Activated T-helper 17 cell treated with anti-CD3 and anti-CD28 coated beads, Interleukin-2, amount 50 U/mL, for 72 hours (primary cell): ENCODE results near the gene DNM3. TPM values are rescaled to one million over a fixed set of nuclear protein-coding genes. Genes with fewer than 3 reads are reported as not detected.

Experiments
- ATAC-seq: fragments of 150-1000 bp; cut with Tn5 transposase; replicated peaks from 2 replicates; pipeline ENCODE4 v1.10.0; 2021; ENCODE audit warnings: mild to moderate bottlenecking, moderate library complexity
- H3K27ac Mint-ChIP-seq: one replicate; pipeline ENCODE4 v1.8.0; 2022; ENCODE audit warnings: mixed read lengths
- H3K27me3 Mint-ChIP-seq: one replicate; pipeline ENCODE4 v1.8.0; 2022; ENCODE audit warnings: mixed read lengths
- H3K36me3 Mint-ChIP-seq: one replicate; pipeline ENCODE4 v1.8.0; 2022; ENCODE audit warnings: low read depth, mild to moderate bottlenecking, mixed read lengths
- H3K4me1 Mint-ChIP-seq: one replicate; pipeline ENCODE4 v1.8.0; 2022; ENCODE audit warnings: mixed read lengths
- H3K4me3 Mint-ChIP-seq: one replicate; pipeline ENCODE4 v1.8.0; 2022; ENCODE audit warnings: mild to moderate bottlenecking, mixed read lengths
- H3K9me3 Mint-ChIP-seq: one replicate; pipeline ENCODE4 v1.8.0; 2022; ENCODE audit warnings: mixed read lengths
- total RNA-seq, 2 donors: library from RNA; stranded (reverse); gene quantifications; one replicate each; pipeline ENCODE4 v1.2.3, GENCODE V29; 2022

Gene DNM3
- total RNA-seq, 2 donors from 2014 or later = 3.0 to 5.8 TPM

- H3K27me3 Mint-ChIP-seq = no peaks in the 10 kb centered on the region
- peaks cover 11% of the 10 kb centered on the region for H3K9me3 Mint-ChIP-seq
- ATAC-seq = no peak
- peak overlapping the region; percentile 28 for H3K27ac Mint-ChIP-seq
- no peaks in the 10 kb centered on the region for H3K36me3 Mint-ChIP-seq
- peak overlapping the region; percentile 17 for H3K4me3 Mint-ChIP-seq
- H3K4me1 Mint-ChIP-seq = peaks cover 24% of the 10 kb centered on the region
These were observed 501.4 kb downstream of the DNM3 start for GRCh38 chr1:172342584-172343239.

GRCh38 chr1:172343240-172344160 is 502.2 kb downstream of the DNM3 start:
- Mint-ChIP-seq H3K9me3 (peaks cover 15% of the 10 kb centered on the region), H3K4me1 (peaks cover 24% of the 10 kb centered on the region), H3K4me3 (peak overlapping the region; percentile 17), H3K36me3 (no peaks in the 10 kb centered on the region), H3K27me3 (no peaks in the 10 kb centered on the region), H3K27ac (no peak overlapping the region)
- ATAC-seq = peak; percentile 46

GRCh38 chr1:172344444-172344843 is 503.1 kb downstream of the DNM3 start:
- Mint-ChIP-seq H3K4me3 (no peak overlapping the region), H3K36me3 (no peaks in the 10 kb centered on the region), H3K27me3 (no peaks in the 10 kb centered on the region), H3K27ac (no peak overlapping the region), H3K4me1 (peaks cover 20% of the 10 kb centered on the region), H3K9me3 (peaks cover 15% of the 10 kb centered on the region)
- ATAC-seq = no peak

- Mint-ChIP-seq H3K9me3 (peaks cover 15% of the 10 kb centered on the region), H3K27ac (no peak overlapping the region), H3K4me1 (peaks cover 14% of the 10 kb centered on the region), H3K4me3 (no peak overlapping the region), H3K27me3 (no peaks in the 10 kb centered on the region), H3K36me3 (no peaks in the 10 kb centered on the region)
- ATAC-seq = no peak
These were observed 503.8 kb downstream of the DNM3 start for GRCh38 chr1:172345077-172345476.

- no peak overlapping the region for H3K27ac Mint-ChIP-seq
- H3K36me3 Mint-ChIP-seq = no peaks in the 10 kb centered on the region
- peaks cover 15% of the 10 kb centered on the region for H3K9me3 Mint-ChIP-seq
- ATAC-seq = no peak
- peaks cover 11% of the 10 kb centered on the region for H3K4me1 Mint-ChIP-seq
- H3K4me3 Mint-ChIP-seq = no peak overlapping the region
- H3K27me3 Mint-ChIP-seq = no peaks in the 10 kb centered on the region
These were observed 506.1 kb downstream of the DNM3 start for GRCh38 chr1:172347416-172347815.

GRCh38 chr1:172350856-172351255 is 509.6 kb downstream of the DNM3 start:
- ATAC-seq = no peak
- Mint-ChIP-seq H3K27ac (no peak overlapping the region), H3K9me3 (peaks cover 15% of the 10 kb centered on the region), H3K36me3 (no peaks in the 10 kb centered on the region), H3K4me3 (no peak overlapping the region), H3K27me3 (no peaks in the 10 kb centered on the region), H3K4me1 (peaks cover 18% of the 10 kb centered on the region)

- H3K9me3 Mint-ChIP-seq = peaks cover 10% of the 10 kb centered on the region
- no peak overlapping the region for H3K27ac Mint-ChIP-seq
- peaks cover 18% of the 10 kb centered on the region for H3K4me1 Mint-ChIP-seq
- no peaks in the 10 kb centered on the region for H3K27me3 Mint-ChIP-seq
- no peaks in the 10 kb centered on the region for H3K36me3 Mint-ChIP-seq
- H3K4me3 Mint-ChIP-seq = no peak overlapping the region
- no peak for ATAC-seq
These were observed 510.0 kb downstream of the DNM3 start for GRCh38 chr1:172351346-172351745.

GRCh38 chr1:172351754-172352161 is 510.5 kb downstream of the DNM3 start:
- peaks cover 22% of the 10 kb centered on the region for H3K4me1 Mint-ChIP-seq
- no peak for ATAC-seq
- H3K4me3 Mint-ChIP-seq = no peak overlapping the region
- H3K9me3 Mint-ChIP-seq = peaks cover 10% of the 10 kb centered on the region
- H3K27ac Mint-ChIP-seq = no peak overlapping the region
- no peaks in the 10 kb centered on the region for H3K27me3 Mint-ChIP-seq
- no peaks in the 10 kb centered on the region for H3K36me3 Mint-ChIP-seq

- peak; percentile 90 for ATAC-seq
- H3K4me1 Mint-ChIP-seq = peaks cover 23% of the 10 kb centered on the region
- H3K27me3 Mint-ChIP-seq = no peaks in the 10 kb centered on the region
- H3K4me3 Mint-ChIP-seq = no peak overlapping the region
- H3K27ac Mint-ChIP-seq = no peak overlapping the region
- H3K36me3 Mint-ChIP-seq = no peaks in the 10 kb centered on the region
- H3K9me3 Mint-ChIP-seq = peaks cover 6% of the 10 kb centered on the region
These were observed 511.1 kb downstream of the DNM3 start for GRCh38 chr1:172352435-172352834.

- no peak overlapping the region for H3K27ac Mint-ChIP-seq
- H3K4me1 Mint-ChIP-seq = peaks cover 29% of the 10 kb centered on the region
- H3K4me3 Mint-ChIP-seq = peak overlapping the region; percentile 36
- no peaks in the 10 kb centered on the region for H3K9me3 Mint-ChIP-seq
- ATAC-seq = no peak
- no peaks in the 10 kb centered on the region for H3K36me3 Mint-ChIP-seq
- H3K27me3 Mint-ChIP-seq = no peaks in the 10 kb centered on the region
These were observed 513.3 kb downstream of the DNM3 start for GRCh38 chr1:172354291-172355274.

GRCh38 chr1:172356620-172357019 is 515.3 kb downstream of the DNM3 start:
- peak overlapping the region; percentile 68 for H3K4me3 Mint-ChIP-seq

GRCh38 chr1:172357753-172358385 is 516.6 kb downstream of the DNM3 start:
- H3K9me3 Mint-ChIP-seq = no peaks in the 10 kb centered on the region
- H3K36me3 Mint-ChIP-seq = no peaks in the 10 kb centered on the region
- peak; percentile 1 for ATAC-seq
- peaks cover 25% of the 10 kb centered on the region for H3K4me1 Mint-ChIP-seq
- peak overlapping the region; percentile 68 for H3K4me3 Mint-ChIP-seq
- no peaks in the 10 kb centered on the region for H3K27me3 Mint-ChIP-seq
- peak overlapping the region; percentile 92 for H3K27ac Mint-ChIP-seq

More at GRCh38 chr1:172356620-172357019, 515.3 kb downstream of the DNM3 start:
- peak overlapping the region; percentile 14 for H3K27ac Mint-ChIP-seq
- H3K36me3 Mint-ChIP-seq = no peaks in the 10 kb centered on the region
- no peaks in the 10 kb centered on the region for H3K9me3 Mint-ChIP-seq
- no peaks in the 10 kb centered on the region for H3K27me3 Mint-ChIP-seq
- peak; percentile 17 for ATAC-seq
- H3K4me1 Mint-ChIP-seq = peaks cover 29% of the 10 kb centered on the region

GRCh38 chr1:172359491-172359999 is 518.2 kb downstream of the DNM3 start:
- Mint-ChIP-seq H3K27me3 (no peaks in the 10 kb centered on the region), H3K36me3 (no peaks in the 10 kb centered on the region), H3K4me3 (peak overlapping the region; percentile 68), H3K27ac (peak overlapping the region; percentile 92), H3K4me1 (peaks cover 15% of the 10 kb centered on the region), H3K9me3 (no peaks in the 10 kb centered on the region)
- ATAC-seq = no peak
